ENCODE results near the gene PLCH1.
A peak's percentile ranks its signal among the peaks of the same experiment; 100 is the strongest.

The PLCH1 gene

GRCh38 chr3:155745795-155746550 lies 1.1 kb upstream of the PLCH1 start:
- DNase-seq (ENCODE audit: low spot score): no peak

GRCh38 chr3:155744010-155744625 lies 753 bp downstream of the PLCH1 start:
- peak; percentile 15 for DNase-seq (ENCODE audit: low spot score)

- no peak for DNase-seq (ENCODE audit: low spot score)
Measured at GRCh38 chr3:155743606-155744005, 1.3 kb downstream of the PLCH1 start.

- no peak for DNase-seq (ENCODE audit: low spot score)
Measured at GRCh38 chr3:155742349-155742965, 2.4 kb downstream of the PLCH1 start.

- DNase-seq (ENCODE audit: low spot score): no peak
Measured at GRCh38 chr3:155741603-155742002, 3.3 kb downstream of the PLCH1 start.

GRCh38 chr3:155741101-155741500 lies 3.8 kb downstream of the PLCH1 start:
- DNase-seq (ENCODE audit: low spot score): no peak

- DNase-seq (ENCODE audit: low spot score): no peak
Measured at GRCh38 chr3:155739154-155739553, 5.7 kb downstream of the PLCH1 start.

- DNase-seq (ENCODE audit: low spot score): no peak
Measured at GRCh38 chr3:155738580-155739076, 6.2 kb downstream of the PLCH1 start.

GRCh38 chr3:155737844-155738460 lies 6.9 kb downstream of the PLCH1 start:
- no peak for DNase-seq (ENCODE audit: low spot score)

GRCh38 chr3:155736381-155736780 lies 8.5 kb downstream of the PLCH1 start:
- DNase-seq (ENCODE audit: low spot score): no peak

- DNase-seq (ENCODE audit: low spot score): no peak
Measured at GRCh38 chr3:155730843-155731242, 14.0 kb downstream of the PLCH1 start.

GRCh38 chr3:155727836-155728235 lies 17.0 kb downstream of the PLCH1 start:
- DNase-seq (ENCODE audit: low spot score): no peak

- DNase-seq (ENCODE audit: low spot score): no peak
Measured at GRCh38 chr3:155714295-155714718, 30.6 kb downstream of the PLCH1 start.

GRCh38 chr3:155712008-155712407 lies 32.9 kb downstream of the PLCH1 start:
- no peak for DNase-seq (ENCODE audit: low spot score)

GRCh38 chr3:155704771-155705559 lies 39.9 kb downstream of the PLCH1 start:
- no peak for DNase-seq (ENCODE audit: low spot score)

- DNase-seq (ENCODE audit: low spot score): no peak
Measured at GRCh38 chr3:155704061-155704460, 40.8 kb downstream of the PLCH1 start.

- DNase-seq (ENCODE audit: low spot score): no peak
Measured at GRCh38 chr3:155702745-155703591, 41.9 kb downstream of the PLCH1 start.

- DNase-seq (ENCODE audit: low spot score): peak; percentile 27
Measured at GRCh38 chr3:155701882-155702465, 42.9 kb downstream of the PLCH1 start.

GRCh38 chr3:155697542-155697941 lies 47.3 kb downstream of the PLCH1 start:
- DNase-seq (ENCODE audit: low spot score): no peak

GRCh38 chr3:155690921-155691320 lies 54.0 kb downstream of the PLCH1 start:
- no peak for DNase-seq (ENCODE audit: low spot score)

Data from CD4-positive, alpha-beta T cell treated with Interleukin-6 at 100 ng/mL for 8 hours (primary cell).